ENCODE data around the gene CPSF4L.

The CPSF4L gene

GRCh38 chr17:73289549-73290254 is 28.0 kb upstream of the CPSF4L start:
- DNase-seq, result no peak

GRCh38 chr17:73288534-73289302 is 27.0 kb upstream of the CPSF4L start:
- DNase-seq, result no peak

GRCh38 chr17:73286863-73287296 is 25.2 kb upstream of the CPSF4L start:
- no peak for DNase-seq

GRCh38 chr17:73285916-73286862 is 24.5 kb upstream of the CPSF4L start:
- no peak for DNase-seq

GRCh38 chr17:73285603-73285908 is 23.9 kb upstream of the CPSF4L start:
- no peak for DNase-seq

- no peak for DNase-seq
Measured at GRCh38 chr17:73284906-73285602, 23.4 kb upstream of the CPSF4L start.

GRCh38 chr17:73284354-73284753 is 22.7 kb upstream of the CPSF4L start:
- no peak for DNase-seq

GRCh38 chr17:73283841-73284282 is 22.2 kb upstream of the CPSF4L start:
- peak; percentile 29 to 77 for DNase-seq

GRCh38 chr17:73283250-73283649 is 21.6 kb upstream of the CPSF4L start:
- DNase-seq, result no peak

GRCh38 chr17:73282629-73283028 is 20.9 kb upstream of the CPSF4L start:
- no peak for DNase-seq

GRCh38 chr17:73281928-73282327 is 20.2 kb upstream of the CPSF4L start:
- no peak for DNase-seq

- no peak for DNase-seq
Measured at GRCh38 chr17:73280191-73280590, 18.5 kb upstream of the CPSF4L start.

GRCh38 chr17:73279704-73280103 is 18.0 kb upstream of the CPSF4L start:
- DNase-seq, result no peak

GRCh38 chr17:73278465-73279453 is 17.1 kb upstream of the CPSF4L start:
- DNase-seq, result no peak

- no peak for DNase-seq
Measured at GRCh38 chr17:73278049-73278464, 16.4 kb upstream of the CPSF4L start.

GRCh38 chr17:73274490-73274889 is 12.8 kb upstream of the CPSF4L start:
- no peak for DNase-seq

- DNase-seq, result peak; percentile 60 to 63
Measured at GRCh38 chr17:73272906-73273218, 11.2 kb upstream of the CPSF4L start.

- DNase-seq, result no peak
Measured at GRCh38 chr17:73271072-73271471, 9.4 kb upstream of the CPSF4L start.

GRCh38 chr17:73269791-73270190 is 8.1 kb upstream of the CPSF4L start:
- DNase-seq, result no peak

GRCh38 chr17:73269329-73269615 is 7.6 kb upstream of the CPSF4L start:
- DNase-seq, result no peak

- no peak for DNase-seq
Measured at GRCh38 chr17:73268582-73269328, 7.1 kb upstream of the CPSF4L start.
